NCI-H187 treated with DMSO at 0.1 percent for 48 hours (cell line): ENCODE data around the gene TJP3.

ENCODE experiments used
- DNase-seq: peaks from one replicate; lab custom pipeline; 2025; lab: John Stamatoyannopoulos, UW

The TJP3 gene

DNA sequence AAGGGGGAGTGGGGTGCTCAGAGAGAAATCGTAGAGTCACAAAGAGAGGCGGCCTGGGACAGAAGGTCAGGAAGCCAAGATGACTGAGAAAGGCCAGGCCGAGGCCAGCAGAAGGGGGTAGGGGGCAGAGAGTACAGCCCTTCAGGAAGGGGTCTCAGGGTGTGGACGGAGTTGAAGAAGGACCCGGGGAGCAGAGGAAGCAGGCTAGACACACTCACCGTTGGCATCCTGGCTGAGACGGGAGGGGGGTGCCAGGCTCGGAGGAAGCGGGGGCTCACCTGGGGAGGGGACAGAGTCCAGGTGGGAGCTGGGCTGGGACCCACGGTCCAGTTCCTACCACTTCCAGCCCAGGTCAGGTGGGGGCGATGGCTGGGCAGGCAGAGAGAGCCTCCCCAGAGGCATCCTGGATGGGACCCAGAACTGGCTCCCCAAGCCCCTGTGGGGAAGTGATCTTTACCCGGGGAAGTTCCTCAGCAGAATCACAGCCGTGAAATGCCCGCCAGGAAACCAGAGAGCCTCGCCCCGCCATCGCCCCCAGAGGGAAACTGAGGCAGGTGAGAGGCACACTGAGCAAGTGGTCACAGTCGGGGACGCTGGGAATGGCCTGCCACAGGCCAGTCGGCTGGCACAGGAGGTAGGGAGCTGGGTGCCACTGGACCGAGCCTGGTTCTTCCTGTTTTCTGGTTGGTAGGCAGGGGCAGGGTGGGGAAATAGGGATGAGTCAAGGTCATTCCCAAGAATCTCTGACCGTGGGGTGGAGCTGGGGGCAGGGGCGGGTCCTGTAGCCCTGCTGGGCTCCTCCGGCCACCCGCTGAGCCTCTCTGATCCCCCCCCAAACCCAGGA is 76.6 kb downstream of the TJP3 start:
- no peak for DNase-seq

DNA sequence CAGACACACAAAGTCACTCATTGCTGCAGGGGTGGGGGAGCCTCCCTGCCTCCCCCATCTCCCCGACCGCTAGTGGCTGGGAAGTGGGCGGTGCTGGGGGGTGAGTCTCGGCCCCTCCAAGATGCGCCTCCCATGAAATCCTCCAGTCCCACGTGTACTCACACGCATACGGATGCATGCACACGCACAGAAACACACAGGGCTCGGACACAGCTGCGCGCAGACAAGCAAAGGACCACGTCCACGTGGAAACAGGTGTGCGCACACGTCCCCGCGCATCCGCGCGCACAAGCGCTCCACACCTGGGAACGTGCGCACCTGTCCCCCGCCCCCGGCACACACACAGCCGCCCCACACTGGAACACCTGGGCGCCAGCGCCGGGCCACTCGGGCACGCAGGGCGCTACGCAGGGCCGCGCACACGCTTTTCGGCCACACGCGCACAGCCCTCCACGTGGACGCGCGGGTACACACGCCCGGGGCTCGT is 77.3 kb downstream of the TJP3 start:
- no peak for DNase-seq

DNA sequence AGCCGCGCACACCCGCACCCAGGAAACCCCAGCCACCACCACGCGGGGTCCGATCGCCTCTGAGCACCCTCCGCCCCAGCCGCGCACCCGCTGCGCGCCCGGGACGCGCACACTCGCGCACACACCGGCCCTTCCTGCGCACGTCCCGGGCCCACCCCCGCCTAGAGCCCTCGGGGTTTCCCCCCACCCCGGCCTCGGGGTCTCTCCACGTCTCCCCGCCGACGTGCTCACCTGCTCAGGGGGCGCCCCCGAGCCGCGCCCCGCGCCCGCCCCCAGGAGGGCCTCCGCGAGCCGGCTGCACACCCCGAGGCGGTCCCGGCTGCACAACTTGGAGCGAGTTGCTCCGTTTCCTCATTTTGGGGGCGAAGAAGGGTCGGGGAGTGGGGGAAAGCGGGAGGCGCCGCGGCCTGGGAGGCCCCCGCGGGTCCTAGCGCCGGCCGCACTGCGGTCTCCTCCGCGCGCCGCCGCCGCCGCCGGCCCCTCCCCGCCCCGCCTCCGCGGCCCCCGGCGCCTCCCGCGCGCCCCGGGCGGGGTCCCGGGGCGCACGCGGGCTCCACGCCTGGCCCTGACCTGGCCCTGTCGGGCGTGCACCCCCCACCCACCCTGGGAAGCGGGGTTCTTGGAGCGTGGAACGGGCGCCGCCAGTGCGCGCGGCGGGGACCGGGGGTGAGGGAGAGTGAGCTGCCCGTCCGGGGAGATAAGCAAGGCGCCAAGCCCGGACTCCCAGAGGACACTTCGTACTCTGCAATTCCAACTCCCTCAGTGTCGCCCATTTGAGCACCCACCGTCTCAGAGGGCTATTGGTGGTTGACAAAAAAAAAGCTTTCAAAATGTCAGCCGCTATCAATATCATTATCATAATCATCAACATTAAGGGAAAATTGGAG is 78.0 kb downstream of the TJP3 start, which contains the start of gene MATK:
TSS of gene MATK (minus strand) at position 444 of the 887 bp plus-strand sequence. CDS start 1,246 bp downstream, outside the sequence.
- no peak for DNase-seq

GRCh38 chr19:3788996-3789778 is 81.0 kb downstream of the TJP3 start:
- no peak for DNase-seq

- DNase-seq: no peak
These were observed 82.1 kb downstream of the TJP3 start for GRCh38 chr19:3790209-3790734.

DNA sequence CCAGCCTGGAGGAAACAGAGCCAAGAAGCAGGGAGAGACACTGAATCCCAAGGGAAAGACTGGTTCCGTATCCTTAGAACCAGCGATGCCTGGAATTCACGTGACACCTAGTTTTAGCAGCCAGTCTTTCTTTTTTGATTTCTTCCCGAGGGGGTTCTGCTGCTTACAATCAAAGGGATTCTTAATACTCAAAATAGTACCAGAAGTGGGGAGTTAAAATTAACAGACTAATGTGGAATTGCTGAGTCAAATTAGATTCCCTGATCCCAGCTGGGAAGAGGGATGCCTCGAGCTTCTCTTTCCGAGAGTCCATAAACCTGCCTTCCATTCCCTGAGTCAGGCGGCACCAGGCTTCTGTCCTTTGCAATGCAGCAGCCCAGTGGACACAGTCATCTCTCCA is 82.8 kb downstream of the TJP3 start:
- no peak for DNase-seq

DNA sequence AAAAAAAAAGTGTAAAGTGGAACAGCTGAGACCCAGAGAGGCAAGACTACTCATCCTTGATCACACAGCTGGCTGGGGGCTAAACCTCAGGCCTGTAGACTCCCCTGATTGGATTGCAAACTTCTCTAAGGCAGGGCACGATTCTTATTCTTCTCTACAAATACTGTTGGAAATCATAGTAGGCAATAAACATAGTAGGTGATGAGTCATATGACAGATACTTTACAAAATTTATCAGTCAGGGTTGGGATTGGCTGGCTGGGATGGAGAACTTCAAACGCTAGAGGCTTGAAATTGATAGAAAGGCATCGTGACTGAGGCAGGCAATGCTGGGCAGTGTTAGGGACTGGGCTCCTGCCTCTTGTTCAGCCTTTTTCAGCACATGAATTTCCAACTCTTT is 83.9 kb downstream of the TJP3 start:
- DNase-seq: no peak

DNA sequence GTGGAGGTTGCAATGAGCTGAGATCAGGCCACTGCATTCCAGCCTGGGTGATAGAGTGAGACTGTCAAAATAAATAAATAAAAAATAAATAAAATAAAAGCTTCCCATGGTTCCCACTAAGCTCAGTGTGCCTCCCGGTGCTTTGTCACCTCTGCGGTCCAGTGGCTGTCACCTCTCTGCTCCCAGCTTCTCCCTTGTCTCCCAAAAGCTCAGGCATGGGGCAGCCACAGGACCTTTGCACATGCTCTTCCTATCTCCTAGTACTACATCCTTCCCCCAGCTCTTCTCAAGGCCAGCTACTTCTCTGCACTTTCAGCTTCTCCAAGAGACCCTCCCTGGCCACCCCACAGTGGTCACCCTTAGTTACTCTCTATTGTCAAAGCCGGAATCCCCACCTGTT is 85.6 kb downstream of the TJP3 start:
- DNase-seq: no peak

DNA sequence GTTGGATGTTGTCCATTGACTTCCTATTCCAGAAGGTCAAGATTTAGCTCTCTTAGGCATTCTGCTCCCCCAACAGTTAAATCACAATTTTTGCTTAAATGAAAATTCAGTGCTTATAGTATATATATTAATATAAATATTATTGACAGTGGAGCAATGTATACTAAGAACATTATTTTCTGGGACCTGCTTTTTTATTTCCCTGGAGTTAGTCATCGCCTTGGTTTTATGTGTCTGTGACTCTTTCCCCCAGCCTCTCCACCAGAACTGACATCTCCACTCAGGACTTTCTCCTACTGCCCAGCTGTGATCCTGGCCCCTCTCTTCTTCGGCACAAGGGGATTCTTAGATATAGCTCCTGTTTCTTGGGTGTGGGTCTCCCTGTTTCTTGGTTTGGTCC is 88.2 kb downstream of the TJP3 start:
- DNase-seq: no peak

- no peak for DNase-seq
These were observed 90.0 kb downstream of the TJP3 start for GRCh38 chr19:3798137-3798536.
